ENCODE measurements around the gene USP19.

USP19 gene, protein sequence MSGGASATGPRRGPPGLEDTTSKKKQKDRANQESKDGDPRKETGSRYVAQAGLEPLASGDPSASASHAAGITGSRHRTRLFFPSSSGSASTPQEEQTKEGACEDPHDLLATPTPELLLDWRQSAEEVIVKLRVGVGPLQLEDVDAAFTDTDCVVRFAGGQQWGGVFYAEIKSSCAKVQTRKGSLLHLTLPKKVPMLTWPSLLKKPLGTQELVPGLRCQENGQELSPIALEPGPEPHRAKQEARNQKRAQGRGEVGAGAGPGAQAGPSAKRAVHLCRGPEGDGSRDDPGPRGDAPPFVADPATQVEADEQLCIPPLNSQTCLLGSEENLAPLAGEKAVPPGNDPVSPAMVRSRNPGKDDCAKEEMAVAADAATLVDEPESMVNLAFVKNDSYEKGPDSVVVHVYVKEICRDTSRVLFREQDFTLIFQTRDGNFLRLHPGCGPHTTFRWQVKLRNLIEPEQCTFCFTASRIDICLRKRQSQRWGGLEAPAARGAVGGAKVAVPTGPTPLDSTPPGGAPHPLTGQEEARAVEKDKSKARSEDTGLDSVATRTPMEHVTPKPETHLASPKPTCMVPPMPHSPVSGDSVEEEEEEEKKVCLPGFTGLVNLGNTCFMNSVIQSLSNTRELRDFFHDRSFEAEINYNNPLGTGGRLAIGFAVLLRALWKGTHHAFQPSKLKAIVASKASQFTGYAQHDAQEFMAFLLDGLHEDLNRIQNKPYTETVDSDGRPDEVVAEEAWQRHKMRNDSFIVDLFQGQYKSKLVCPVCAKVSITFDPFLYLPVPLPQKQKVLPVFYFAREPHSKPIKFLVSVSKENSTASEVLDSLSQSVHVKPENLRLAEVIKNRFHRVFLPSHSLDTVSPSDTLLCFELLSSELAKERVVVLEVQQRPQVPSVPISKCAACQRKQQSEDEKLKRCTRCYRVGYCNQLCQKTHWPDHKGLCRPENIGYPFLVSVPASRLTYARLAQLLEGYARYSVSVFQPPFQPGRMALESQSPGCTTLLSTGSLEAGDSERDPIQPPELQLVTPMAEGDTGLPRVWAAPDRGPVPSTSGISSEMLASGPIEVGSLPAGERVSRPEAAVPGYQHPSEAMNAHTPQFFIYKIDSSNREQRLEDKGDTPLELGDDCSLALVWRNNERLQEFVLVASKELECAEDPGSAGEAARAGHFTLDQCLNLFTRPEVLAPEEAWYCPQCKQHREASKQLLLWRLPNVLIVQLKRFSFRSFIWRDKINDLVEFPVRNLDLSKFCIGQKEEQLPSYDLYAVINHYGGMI (N-terminal part only)

DNA sequence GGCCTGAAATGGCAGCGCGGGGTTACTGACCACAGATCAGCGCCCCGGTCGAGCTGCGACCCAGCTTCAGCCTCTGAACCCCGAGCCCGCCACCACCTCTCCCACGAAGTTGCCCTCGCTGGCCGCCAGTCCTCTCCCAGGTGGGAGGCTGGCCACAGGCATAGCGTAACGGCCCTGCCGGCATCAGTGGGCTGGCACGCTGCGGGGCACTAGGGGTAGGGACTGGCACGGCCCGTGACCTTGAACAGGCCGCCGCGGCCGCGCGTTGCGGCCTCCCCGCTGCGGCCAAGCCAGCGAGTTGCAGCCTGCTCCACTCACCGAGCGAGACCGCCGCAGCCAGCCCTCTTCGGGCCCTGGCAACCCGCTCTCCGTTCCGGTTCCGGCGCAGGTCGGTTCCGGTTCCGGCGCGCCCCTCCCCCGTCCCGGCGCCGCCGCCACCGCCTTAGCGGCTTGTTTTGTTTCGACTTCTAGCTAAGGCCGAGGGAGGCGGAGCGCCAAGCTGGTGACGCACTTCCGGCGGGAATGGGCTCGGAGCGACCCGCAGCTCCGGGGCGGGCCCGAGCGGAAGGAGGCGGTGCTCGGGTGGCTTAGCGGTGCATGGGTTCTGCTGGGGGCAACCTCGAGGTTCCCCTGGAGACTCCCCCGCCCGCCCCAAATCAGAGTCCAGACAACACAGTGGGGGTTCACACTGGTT lies at the start of gene USP19:
Gene USP19 (minus strand): TSS at position 386 of the 694 bp plus-strand sequence. CDS start 1,678 bp downstream, outside the sequence.
- peak within 1 kb of the TSS; percentile 91 to 98 (median 96) for H3K9ac ChIP-seq
- H4K20me1 ChIP-seq: peaks cover 0 to 22% (median 0%) of the 10 kb centered on the region in 11 experiments; a peak in 8 of 22 replicates
- peak within 1 kb of the TSS; percentile 95 to 99 (median 98) for H3K4me2 ChIP-seq
- TF ChIP-seq Cebpa-rat (IDR thresholded peaks at IDR 0.05): no peak
- peak within 1 kb of the TSS; percentile 90 to 97 (median 97) for H3K27ac ChIP-seq
- H3K4me3 ChIP-seq: peak within 1 kb of the TSS; percentile 86 to 99 (median 90)
- H3K4me1 ChIP-seq: peaks cover 16 to 24% (median 21%) of the 10 kb centered on the region in 10 experiments
- no peaks in the 10 kb centered on the region for H3K27me3 ChIP-seq
- H3K36me3 ChIP-seq: peaks cover 34 to 40% (median 36%) of the 10 kb centered on the region in 11 experiments
- H3K9me3 ChIP-seq (replicated peaks in 1 of 11): no peaks in the 10 kb centered on the region

DNA sequence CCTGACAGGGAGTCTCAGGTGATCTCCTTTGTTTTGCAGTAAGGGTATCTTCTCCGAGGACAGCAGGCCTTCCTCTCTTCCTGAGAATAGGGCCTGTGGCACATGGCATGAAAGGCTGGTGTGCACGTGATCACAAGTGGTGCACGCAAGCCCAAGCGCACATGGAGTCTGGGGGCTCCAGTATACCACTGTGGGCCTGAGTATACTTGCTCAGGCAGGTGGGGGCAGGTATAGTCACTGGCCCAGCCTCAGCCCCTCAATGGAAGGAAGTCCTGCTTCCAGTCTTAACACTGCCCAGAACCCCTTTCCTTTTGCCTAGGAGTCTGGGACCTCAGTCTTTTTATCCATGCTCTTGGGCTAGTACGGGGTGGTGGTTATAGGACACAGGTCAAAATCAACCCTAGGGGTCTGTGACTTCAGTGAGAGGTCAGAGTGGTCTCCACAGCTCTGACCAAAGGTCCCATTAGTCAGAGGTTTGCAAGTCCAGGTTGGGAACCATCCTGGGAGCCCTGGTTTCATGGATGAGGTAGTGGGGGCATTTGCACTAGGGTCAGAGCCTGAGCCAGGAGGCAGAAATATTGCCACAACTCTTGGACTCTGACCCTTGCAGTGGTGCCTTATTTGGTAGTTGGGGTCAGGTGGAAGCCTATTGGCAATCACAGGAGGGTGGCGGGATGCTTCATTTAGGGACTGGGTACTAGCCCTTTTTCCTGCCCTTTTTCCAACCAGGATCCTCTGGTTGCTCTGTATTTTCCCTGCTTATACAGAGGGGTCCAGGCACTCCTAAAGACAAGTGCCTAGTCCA lies 46.3 kb upstream of the USP19 start:
- Histone ChIP-seq H3K4me2 (peak overlapping the region; percentile 42 to 99 (median 88)), H3K36me3 (peaks cover 16 to 26% (median 22%) of the 10 kb centered on the region in 11 experiments), H3K9ac (peak overlapping the region in 7 of 11 experiments; percentile 87 to 90 (median 88); a peak in 9 of 22 replicates), H3K27ac (peak overlapping the region; percentile 82 to 96 (median 90); a peak in 21 of 22 replicates), H4K20me1 (peaks cover 0 to 12% (median 0%) of the 10 kb centered on the region in 11 experiments; a peak in 6 of 22 replicates), H3K27me3 (no peaks in the 10 kb centered on the region; a peak in 1 of 22 replicates), H3K4me1 (peaks cover 53 to 65% (median 59%) of the 10 kb centered on the region in 10 experiments), H3K9me3 (replicated peaks in 1 of 11) (0 out of 22 replicates have a peak, but pooled peaks cover 0 to 4% (median 0%) of the 10 kb centered on the region in 11 experiments), H3K4me3 (peak overlapping the region; percentile 64 to 85 (median 76); a peak in 17 of 20 replicates)
- no peak for TF ChIP-seq Cebpa-rat (IDR thresholded peaks at IDR 0.05)

DNA sequence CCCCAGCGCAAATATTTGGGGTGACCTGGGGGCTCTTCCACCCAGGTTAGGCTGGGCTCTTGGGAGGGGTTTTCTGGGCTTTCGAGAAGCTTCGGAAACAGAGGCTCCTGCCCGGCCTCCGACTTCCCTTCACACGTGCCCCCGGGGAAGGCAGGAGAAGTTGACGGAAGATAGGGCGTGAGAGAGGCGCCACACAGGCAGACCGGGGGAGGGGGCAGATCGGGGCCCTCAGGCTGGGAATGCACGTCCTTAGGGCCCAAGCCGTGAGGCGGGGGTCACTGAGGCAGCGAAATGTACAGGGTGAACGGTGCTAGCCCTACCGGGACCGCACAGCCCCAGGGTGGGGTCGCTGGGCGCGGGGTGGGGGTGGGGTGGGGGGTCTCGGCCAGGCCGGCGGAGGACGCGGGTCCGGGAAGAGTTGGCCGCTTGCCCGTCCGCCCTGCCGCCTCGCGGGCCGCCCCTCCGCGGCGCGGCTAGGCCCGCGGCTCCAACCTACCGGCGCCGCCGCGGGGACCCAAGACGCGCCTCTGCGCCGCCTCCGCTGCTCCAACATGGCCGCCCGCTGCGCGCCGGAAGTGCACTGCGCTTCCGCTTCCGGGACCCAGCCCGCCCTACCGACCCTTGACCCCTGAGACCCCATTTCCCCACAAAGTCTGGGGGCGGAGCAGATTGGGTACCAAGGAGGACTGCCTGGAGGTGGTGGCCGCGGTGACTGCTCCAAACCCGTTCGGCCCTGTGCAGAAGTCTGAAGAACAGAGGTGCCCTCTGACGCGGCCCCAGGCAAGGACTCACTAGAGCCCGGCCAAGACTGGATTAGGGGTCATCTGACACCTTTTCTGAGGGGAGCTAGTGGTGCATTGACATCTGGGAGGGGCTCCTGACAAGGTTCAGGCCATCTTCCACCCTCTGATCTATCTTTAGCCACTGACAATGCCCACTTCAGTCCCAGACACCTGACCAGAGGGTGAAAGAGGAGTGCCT lies 45.4 kb upstream of the USP19 start, which contains the start of gene CCDC71:
Gene CCDC71 (minus strand): TSS at position 561 of the 981 bp plus-strand sequence. CDS start 2,123 bp downstream, outside the sequence.
- TF ChIP-seq Cebpa-rat (IDR thresholded peaks at IDR 0.05): no peak
- Histone ChIP-seq H3K9ac (peak within 1 kb of the TSS; percentile 80 to 91 (median 89)), H3K4me3 (peak within 1 kb of the TSS; percentile 64 to 85 (median 76)), H3K4me2 (peak within 1 kb of the TSS; percentile 84 to 99 (median 95)), H3K36me3 (peaks cover 16 to 35% (median 25%) of the 10 kb centered on the region in 11 experiments), H3K27me3 (no peaks in the 10 kb centered on the region), H3K4me1 (peaks cover 57 to 65% (median 61%) of the 10 kb centered on the region in 10 experiments), H4K20me1 (peaks cover 0 to 21% (median 5%) of the 10 kb centered on the region in 11 experiments; a peak in 7 of 22 replicates), H3K9me3 (replicated peaks in 1 of 11) (0 out of 22 replicates have a peak, but pooled peaks cover 0 to 4% (median 0%) of the 10 kb centered on the region in 11 experiments), H3K27ac (peak within 1 kb of the TSS; percentile 82 to 96 (median 90))

DNA sequence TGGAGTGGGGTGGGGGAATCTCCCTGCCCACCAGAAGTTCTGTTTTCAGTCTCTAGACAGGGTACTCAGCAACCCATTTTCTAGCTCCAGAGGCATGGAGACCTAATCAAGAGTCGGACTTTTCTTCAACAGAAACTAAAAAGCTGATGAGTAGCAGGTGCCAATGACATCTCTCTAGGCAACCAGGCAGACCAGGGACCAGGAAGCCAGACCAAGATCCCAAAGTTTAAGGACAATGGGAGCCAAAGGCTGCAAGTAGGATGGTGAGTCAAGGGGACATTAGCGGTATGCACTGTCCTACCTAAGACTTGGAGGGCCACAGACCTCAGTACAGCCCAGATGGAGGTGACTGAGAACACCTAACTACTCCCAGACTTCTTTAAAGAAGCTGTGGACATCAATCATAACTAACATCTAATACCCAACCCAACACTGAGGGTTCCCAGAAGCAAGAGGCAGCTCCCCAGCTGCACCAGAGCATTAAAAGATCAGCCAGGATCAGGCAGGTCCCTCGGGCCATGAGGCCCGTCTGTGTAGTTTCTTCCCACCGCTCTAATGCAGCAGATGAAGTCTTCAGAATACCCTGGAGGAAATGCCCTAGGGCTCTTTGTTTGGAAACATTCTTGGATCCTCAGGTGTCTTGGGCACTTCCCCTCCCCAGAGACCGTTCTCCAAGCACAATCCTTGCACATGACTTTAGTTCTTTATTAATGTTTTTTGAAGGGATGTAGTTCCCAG lies 44.5 kb upstream of the USP19 start:
- Histone ChIP-seq H3K4me1 (peaks cover 51 to 58% (median 52%) of the 10 kb centered on the region in 10 experiments), H3K9ac (peak overlapping the region; percentile 80 to 91 (median 89)), H3K36me3 (peaks cover 16 to 36% (median 28%) of the 10 kb centered on the region in 11 experiments), H3K9me3 (replicated peaks in 1 of 11) (0 out of 22 replicates have a peak, but pooled peaks cover 0 to 4% (median 0%) of the 10 kb centered on the region in 11 experiments), H3K4me2 (peak overlapping the region; percentile 84 to 99 (median 95)), H3K4me3 (peak overlapping the region; percentile 64 to 85 (median 76)), H4K20me1 (peaks cover 0 to 21% (median 5%) of the 10 kb centered on the region in 11 experiments; a peak in 7 of 22 replicates), H3K27me3 (no peaks in the 10 kb centered on the region), H3K27ac (peak overlapping the region; percentile 82 to 96 (median 90))
- TF ChIP-seq Cebpa-rat (IDR thresholded peaks at IDR 0.05): no peak

DNA sequence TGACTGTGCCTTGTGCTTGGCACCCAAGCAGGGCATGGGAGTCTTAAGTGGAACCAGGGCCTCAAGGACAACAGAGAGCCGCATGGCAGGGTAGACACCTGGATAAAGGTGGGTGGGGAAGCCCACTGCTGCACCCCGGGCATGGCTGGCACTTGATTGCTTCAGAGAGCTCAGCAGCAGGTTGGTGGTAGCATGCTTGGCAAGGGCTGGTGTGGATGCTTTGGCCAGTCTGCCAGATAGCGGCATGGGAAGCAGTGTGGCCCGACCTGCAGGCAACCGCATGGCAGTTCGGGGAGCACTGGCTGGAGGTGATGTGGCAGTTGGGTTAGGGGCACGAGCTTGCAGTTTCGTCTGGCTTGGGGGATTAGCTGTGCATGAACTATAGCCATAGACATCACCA lies 43.0 kb upstream of the USP19 start:
- Histone ChIP-seq H3K27me3 (no peaks in the 10 kb centered on the region), H3K27ac (peak overlapping the region in 4 of 11 experiments; percentile 62 to 72 (median 67); a peak in 6 of 22 replicates), H3K4me2 (peak overlapping the region in 10 of 11 experiments; percentile 41 to 98 (median 66); a peak in 15 of 22 replicates), H3K9me3 (replicated peaks in 1 of 11) (0 out of 22 replicates have a peak, but pooled peaks cover 0 to 4% (median 0%) of the 10 kb centered on the region in 11 experiments), H3K4me1 (peaks cover 49 to 67% (median 59%) of the 10 kb centered on the region in 10 experiments), H3K9ac (no peak overlapping the region), H4K20me1 (peaks cover 0 to 24% (median 5%) of the 10 kb centered on the region in 11 experiments; a peak in 7 of 22 replicates), H3K4me3 (no peak overlapping the region), H3K36me3 (peaks cover 16 to 36% (median 28%) of the 10 kb centered on the region in 11 experiments)
- TF ChIP-seq Cebpa-rat (IDR thresholded peaks at IDR 0.05): no peak

Data from BLaER1 treated with 17β-estradiol and CSF1 and Interleukin-3, amounts not matched to agents 10 nM and 100 nM (cell line).